GM10248 (cell line): ENCODE data around the gene CAD.

ENCODE experiments used
- CTCF ChIA-PET: fragments of 300-600 bp; sonication (Branson Sonifier 250); formaldehyde crosslinking; extraction: SDS; loops from one replicate; lab custom pipeline; 2021; ENCODE audit warnings: antibody characterized with exemption; lab: Yijun Ruan, JAX
- POLR2A ChIA-PET: fragments of 350-650 bp; sonication (Branson Sonifier 250); formaldehyde crosslinking; extraction: SDS; loops from one replicate; lab custom pipeline; 2020; ENCODE audit warnings: antibody characterized with exemption; lab: Yijun Ruan, JAX
- DNase-seq: peaks from one replicate; pipeline ENCODE4 v3.0.0; 2012; ENCODE audit errors: extremely low spot score
- TF ChIP-seq, protein P1 (sequence below): IDR thresholded peaks from 2 replicates; pipeline ENCODE4 v1.5.1; 2012; ENCODE audit warnings: mild to moderate bottlenecking, low read depth; ENCODE audit errors: extremely low read depth, missing control alignments, control extremely low read depth

Gene CAD

DNA sequence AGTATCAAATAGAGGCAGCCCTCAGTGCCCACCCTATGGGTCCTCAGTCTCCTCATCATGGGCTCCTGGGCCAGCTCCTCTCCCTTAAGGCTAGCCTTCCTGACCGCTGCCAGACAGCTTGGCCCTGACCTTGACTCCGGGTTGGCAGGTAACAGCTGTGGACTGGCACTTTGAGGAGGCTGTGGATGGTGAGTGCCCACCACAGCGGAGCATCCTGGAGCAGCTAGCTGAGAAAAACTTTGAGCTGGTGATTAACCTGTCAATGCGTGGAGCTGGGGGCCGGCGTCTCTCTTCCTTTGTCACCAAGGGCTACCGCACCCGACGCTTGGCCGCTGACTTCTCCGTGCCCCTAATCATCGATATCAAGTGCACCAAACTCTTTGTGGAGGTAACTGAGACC lies 19.0 kb downstream of the CAD start:
- TF ChIP-seq, protein P1, sequence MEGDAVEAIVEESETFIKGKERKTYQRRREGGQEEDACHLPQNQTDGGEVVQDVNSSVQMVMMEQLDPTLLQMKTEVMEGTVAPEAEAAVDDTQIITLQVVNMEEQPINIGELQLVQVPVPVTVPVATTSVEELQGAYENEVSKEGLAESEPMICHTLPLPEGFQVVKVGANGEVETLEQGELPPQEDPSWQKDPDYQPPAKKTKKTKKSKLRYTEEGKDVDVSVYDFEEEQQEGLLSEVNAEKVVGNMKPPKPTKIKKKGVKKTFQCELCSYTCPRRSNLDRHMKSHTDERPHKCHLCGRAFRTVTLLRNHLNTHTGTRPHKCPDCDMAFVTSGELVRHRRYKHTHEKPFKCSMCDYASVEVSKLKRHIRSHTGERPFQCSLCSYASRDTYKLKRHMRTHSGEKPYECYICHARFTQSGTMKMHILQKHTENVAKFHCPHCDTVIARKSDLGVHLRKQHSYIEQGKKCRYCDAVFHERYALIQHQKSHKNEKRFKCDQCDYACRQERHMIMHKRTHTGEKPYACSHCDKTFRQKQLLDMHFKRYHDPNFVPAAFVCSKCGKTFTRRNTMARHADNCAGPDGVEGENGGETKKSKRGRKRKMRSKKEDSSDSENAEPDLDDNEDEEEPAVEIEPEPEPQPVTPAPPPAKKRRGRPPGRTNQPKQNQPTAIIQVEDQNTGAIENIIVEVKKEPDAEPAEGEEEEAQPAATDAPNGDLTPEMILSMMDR, result no peak
- no peak for DNase-seq
- POLR2A ChIA-PET, result interaction anchor here (0.7 kb wide), 1 partner anchor 10 kb away, joined by 4 read pairs; no protein-coding TSS in a partner anchor
- CTCF ChIA-PET, result interaction anchor here (0.9 to 2.7 kb wide), 4 partner anchors 13 to 67 kb away, joined by 3 to 6 read pairs (median 5); partner anchors contain the start of gene CAD

DNA sequence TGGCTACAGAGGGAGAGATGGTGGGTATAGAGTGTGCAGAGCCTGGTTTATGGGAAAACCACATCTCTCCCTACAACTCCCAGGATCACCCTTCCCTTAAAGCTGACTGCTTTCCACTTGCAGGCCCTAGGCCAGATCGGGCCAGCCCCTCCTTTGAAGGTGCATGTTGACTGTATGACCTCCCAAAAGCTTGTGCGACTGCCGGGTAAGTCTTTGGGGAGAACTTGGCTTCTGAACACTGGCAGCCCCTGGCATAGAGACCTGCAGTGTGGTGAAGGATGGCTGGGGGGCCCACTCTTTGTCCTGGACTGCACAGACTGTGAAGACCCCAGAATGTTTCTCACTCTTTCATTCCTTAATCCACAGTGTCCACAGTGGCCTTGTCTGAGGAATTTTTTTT lies 19.5 kb downstream of the CAD start:
- TF ChIP-seq, protein P1, result no peak
- no peak for DNase-seq
- CTCF ChIA-PET, result interaction anchor here (1.4 kb wide), 1 partner anchor 13 kb away, joined by 5 read pairs; no protein-coding TSS in a partner anchor
- POLR2A ChIA-PET, result no interaction called here

DNA sequence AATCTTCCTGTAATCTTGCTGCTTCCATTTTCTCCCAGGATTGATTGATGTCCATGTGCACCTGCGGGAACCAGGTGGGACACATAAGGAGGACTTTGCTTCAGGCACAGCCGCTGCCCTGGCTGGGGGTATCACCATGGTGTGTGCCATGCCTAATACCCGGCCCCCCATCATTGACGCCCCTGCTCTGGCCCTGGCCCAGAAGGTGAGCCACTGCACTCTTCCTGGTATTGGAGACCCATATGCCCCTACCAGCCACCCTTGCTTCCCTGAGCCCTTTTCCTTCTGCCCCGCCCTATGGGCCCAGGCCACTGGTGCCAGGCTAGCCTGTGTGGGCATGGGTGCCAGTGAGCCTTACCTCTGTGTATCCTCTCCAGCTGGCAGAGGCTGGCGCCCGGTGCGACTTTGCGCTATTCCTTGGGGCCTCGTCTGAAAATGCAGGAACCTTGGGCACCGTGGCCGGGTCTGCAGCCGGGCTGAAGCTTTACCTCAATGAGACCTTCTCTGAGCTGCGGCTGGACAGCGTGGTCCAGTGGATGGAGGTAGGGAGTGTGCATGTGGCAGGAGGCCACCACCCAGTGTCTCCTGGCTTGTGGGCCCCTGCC lies 20.3 kb downstream of the CAD start:
- TF ChIP-seq, protein P1, result no peak
- ChIA-PET CTCF (no interaction called here), POLR2A (interaction anchor here (0.6 kb wide), 1 partner anchor 192 kb away, joined by 4 read pairs; no protein-coding TSS in a partner anchor)
- DNase-seq, result no peak

DNA sequence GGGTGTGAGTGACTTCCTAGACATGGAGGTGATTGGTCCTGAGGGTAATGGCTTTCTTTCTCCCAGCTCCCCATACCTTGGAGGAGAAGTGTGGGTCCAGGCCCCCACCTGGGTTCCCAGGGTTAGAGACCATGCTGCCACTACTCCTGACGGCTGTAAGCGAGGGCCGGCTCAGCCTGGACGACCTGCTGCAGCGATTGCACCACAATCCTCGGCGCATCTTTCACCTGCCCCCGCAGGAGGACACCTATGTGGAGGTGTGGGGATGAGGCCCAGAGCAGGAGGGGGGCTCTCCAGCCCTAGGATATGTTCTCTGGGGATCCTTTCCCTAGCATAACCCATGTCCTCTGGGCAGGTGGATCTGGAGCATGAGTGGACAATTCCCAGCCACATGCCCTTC lies 21.8 kb downstream of the CAD start:
- CTCF ChIA-PET, result no interaction called here
- TF ChIP-seq, protein P1, result no peak
- POLR2A ChIA-PET, result interaction anchor here (0.8 kb wide), 1 partner anchor 10 kb away, joined by 4 read pairs; no protein-coding TSS in a partner anchor
- no peak for DNase-seq

DNA sequence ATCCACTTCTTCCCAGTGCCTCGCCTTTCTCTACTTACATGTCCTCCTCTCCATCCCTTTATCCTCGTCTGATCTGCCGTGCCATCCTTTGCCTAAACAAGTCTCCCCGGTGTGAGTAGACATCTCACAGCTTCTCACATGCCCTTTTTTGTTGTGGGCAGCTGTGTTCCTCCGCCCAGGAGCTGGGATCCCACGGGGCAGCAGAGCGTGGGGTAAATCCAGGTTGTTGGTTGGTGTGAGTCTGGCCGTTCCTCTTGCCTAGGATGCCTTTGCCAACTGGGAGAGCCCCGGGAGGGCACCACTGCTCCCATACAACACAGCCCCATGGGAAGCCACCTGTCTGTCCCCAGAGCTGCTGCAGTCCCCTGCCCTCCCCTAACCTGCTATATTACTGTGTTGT lies 23.2 kb downstream of the CAD start:
- DNase-seq, result no peak
- POLR2A ChIA-PET, result no interaction called here
- CTCF ChIA-PET, result interaction anchor here (2.3 to 4.1 kb wide), 2 partner anchors 9 to 39 kb away, joined by 5 to 14 read pairs; no protein-coding TSS in a partner anchor
- TF ChIP-seq, protein P1, result no peak

DNA sequence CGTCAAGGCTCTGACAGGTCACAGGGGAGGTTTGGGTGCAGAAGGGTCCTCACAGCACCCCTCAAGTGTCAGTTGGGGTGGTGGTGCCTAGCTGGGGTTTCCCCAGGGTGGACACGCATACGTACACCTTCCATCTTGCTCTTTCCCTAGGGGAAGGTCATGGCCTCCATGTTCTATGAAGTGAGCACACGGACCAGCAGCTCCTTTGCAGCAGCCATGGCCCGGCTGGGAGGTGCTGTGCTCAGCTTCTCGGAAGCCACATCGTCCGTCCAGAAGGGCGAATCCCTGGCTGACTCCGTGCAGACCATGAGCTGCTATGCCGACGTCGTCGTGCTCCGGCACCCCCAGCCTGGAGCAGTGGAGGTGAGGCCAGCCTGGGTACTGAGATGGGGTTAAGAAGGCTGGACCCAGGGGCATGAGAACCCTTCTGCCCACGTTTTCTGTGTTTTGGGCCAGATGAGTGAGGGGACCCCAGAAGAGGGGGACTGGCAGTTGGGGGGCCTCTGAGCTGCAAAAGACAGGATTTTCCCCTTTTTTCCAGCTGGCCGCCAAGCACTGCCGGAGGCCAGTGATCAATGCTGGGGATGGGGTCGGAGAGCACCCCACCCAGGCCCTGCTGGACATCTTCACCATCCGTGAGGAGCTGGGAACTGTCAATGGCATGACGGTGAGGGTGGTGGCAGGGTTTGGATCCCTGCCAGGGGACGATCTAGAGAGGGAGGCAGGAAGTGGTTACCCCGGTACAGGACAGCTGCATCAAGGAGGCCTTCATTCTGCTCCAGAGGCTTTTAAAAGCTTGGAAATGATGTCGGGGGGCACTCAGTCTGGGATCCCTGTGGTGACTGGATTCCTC lies 24.8 kb downstream of the CAD start:
- TF ChIP-seq, protein P1, result no peak
- DNase-seq, result no peak
- ChIA-PET POLR2A (interaction anchor here (0.6 kb wide), 1 partner anchor 24 kb away, joined by 3 read pairs; no protein-coding TSS in a partner anchor), CTCF (interaction anchor here (0.8 to 4.1 kb wide), 5 partner anchors 9 to 142 kb away, joined by 3 to 14 read pairs (median 4); no protein-coding TSS in a partner anchor)
